ENCODE measurements around the gene KRTAP4-7. TPM values are rescaled to one million over a fixed set of nuclear protein-coding genes. Genes with fewer than 3 reads are reported as not detected.

Gene KRTAP4-7
- total and polyA plus RNA-seq, 2 of the 4 experiments (the other 2 are of a cell fraction): not detected

Other genes with a start within 250 kb of the KRTAP4-7 start
Only the 30 nearest of the 38 such genes appear.
- 0.28 and 0.36 TPM in 2 replicates for gene KRT23, start 146.5 kb upstream of the KRTAP4-7 start, total RNA-seq (2012; rRNA removed)
- gene KRT23, start 146.5 kb upstream of the KRTAP4-7 start, polyA plus RNA-seq (2012; rRNA removed): 0.32 and 0.39 TPM in 2 replicates
- not detected in 2 replicates for gene KRT39, start 117.2 kb upstream of the KRTAP4-7 start, total RNA-seq (2012; rRNA removed)
- gene KRT39, start 117.2 kb upstream of the KRTAP4-7 start, polyA plus RNA-seq (2012; rRNA removed): 0.15 TPM in 1 of 2 replicates, not detected in the other
- gene KRT40, start 99.8 kb upstream of the KRTAP4-7 start, total RNA-seq (2012; rRNA removed): not detected in 2 replicates
- not detected in 2 replicates for gene KRT40, start 99.8 kb upstream of the KRTAP4-7 start, polyA plus RNA-seq (2012; rRNA removed)
- not detected in 2 replicates for gene KRTAP3-3, start 90.0 kb upstream of the KRTAP4-7 start, total RNA-seq (2012; rRNA removed)
- not detected in 2 replicates for gene KRTAP3-3, start 90.0 kb upstream of the KRTAP4-7 start, polyA plus RNA-seq (2012; rRNA removed)
- gene KRTAP3-2, start 84.2 kb upstream of the KRTAP4-7 start, total RNA-seq (2012; rRNA removed): not detected in 2 replicates
- gene KRTAP3-2, start 84.2 kb upstream of the KRTAP4-7 start, polyA plus RNA-seq (2012; rRNA removed): not detected in 2 replicates
- gene KRTAP3-1, start 75.0 kb upstream of the KRTAP4-7 start, total RNA-seq (2012; rRNA removed): not detected in 2 replicates
- not detected in 2 replicates for gene KRTAP3-1, start 75.0 kb upstream of the KRTAP4-7 start, polyA plus RNA-seq (2012; rRNA removed)
- 33.1 and 34.8 TPM in 2 replicates for gene KRTAP1-5, start 56.9 kb upstream of the KRTAP4-7 start, total RNA-seq (2012; rRNA removed)
- 27.0 and 35.9 TPM in 2 replicates for gene KRTAP1-5, start 56.9 kb upstream of the KRTAP4-7 start, polyA plus RNA-seq (2012; rRNA removed)
- gene KRTAP1-4, start 54.0 kb upstream of the KRTAP4-7 start, total RNA-seq (2012; rRNA removed): not detected in 2 replicates
- not detected in 2 replicates for gene KRTAP1-4, start 54.0 kb upstream of the KRTAP4-7 start, polyA plus RNA-seq (2012; rRNA removed)
- gene KRTAP1-3, start 49.3 kb upstream of the KRTAP4-7 start, total RNA-seq (2012; rRNA removed): not detected in 2 replicates
- not detected in 2 replicates for gene KRTAP1-3, start 49.3 kb upstream of the KRTAP4-7 start, polyA plus RNA-seq (2012; rRNA removed)
- gene KRTAP1-1, start 42.7 kb upstream of the KRTAP4-7 start, total RNA-seq (2012; rRNA removed): 0.83 and 0.90 TPM in 2 replicates
- gene KRTAP1-1, start 42.7 kb upstream of the KRTAP4-7 start, polyA plus RNA-seq (2012; rRNA removed): 1.2 and 1.5 TPM in 2 replicates
- not detected in 2 replicates for gene KRTAP2-1, start 36.8 kb upstream of the KRTAP4-7 start, total RNA-seq (2012; rRNA removed)
- not detected in 2 replicates for gene KRTAP2-1, start 36.8 kb upstream of the KRTAP4-7 start, polyA plus RNA-seq (2012; rRNA removed)
- not detected in 2 replicates for gene KRTAP2-2, start 28.9 kb upstream of the KRTAP4-7 start, total RNA-seq (2012; rRNA removed)
- 0.17 TPM in 1 of 2 replicates, not detected in the other for gene KRTAP2-2, start 28.9 kb upstream of the KRTAP4-7 start, polyA plus RNA-seq (2012; rRNA removed)
- gene KRTAP2-3, start 24.0 kb upstream of the KRTAP4-7 start, total RNA-seq (2012; rRNA removed): 1.4 TPM in 2 replicates
- gene KRTAP2-3, start 24.0 kb upstream of the KRTAP4-7 start, polyA plus RNA-seq (2012; rRNA removed): 35.2 and 35.6 TPM in 2 replicates
- gene KRTAP2-4, start 18.3 kb upstream of the KRTAP4-7 start, total RNA-seq (2012; rRNA removed): not detected in 2 replicates
- not detected in 2 replicates for gene KRTAP2-4, start 18.3 kb upstream of the KRTAP4-7 start, polyA plus RNA-seq (2012; rRNA removed)
- gene KRTAP4-8, start 14.0 kb downstream of the KRTAP4-7 start, total RNA-seq (2012; rRNA removed): not detected in 2 replicates
- gene KRTAP4-8, start 14.0 kb downstream of the KRTAP4-7 start, polyA plus RNA-seq (2012; rRNA removed): not detected in 2 replicates
- gene KRTAP4-16, start 18.1 kb downstream of the KRTAP4-7 start, total RNA-seq (2012; rRNA removed): not detected in 2 replicates
- gene KRTAP4-16, start 18.1 kb downstream of the KRTAP4-7 start, polyA plus RNA-seq (2012; rRNA removed): not detected in 2 replicates
- gene KRTAP4-9, start 21.2 kb downstream of the KRTAP4-7 start, total RNA-seq (2012; rRNA removed): not detected in 2 replicates
- gene KRTAP4-9, start 21.2 kb downstream of the KRTAP4-7 start, polyA plus RNA-seq (2012; rRNA removed): 0.24 TPM in 2 replicates
- gene KRTAP4-11, start 34.2 kb downstream of the KRTAP4-7 start, total RNA-seq (2012; rRNA removed): not detected in 2 replicates
- gene KRTAP4-11, start 34.2 kb downstream of the KRTAP4-7 start, polyA plus RNA-seq (2012; rRNA removed): not detected in 2 replicates
- 0.18 TPM in 1 of 2 replicates, not detected in the other for gene KRTAP4-12, start 40.0 kb downstream of the KRTAP4-7 start, total RNA-seq (2012; rRNA removed)
- gene KRTAP4-12, start 40.0 kb downstream of the KRTAP4-7 start, polyA plus RNA-seq (2012; rRNA removed): 1.0 and 1.1 TPM in 2 replicates
- not detected in 2 replicates for gene KRTAP4-6, start 56.4 kb downstream of the KRTAP4-7 start, total RNA-seq (2012; rRNA removed)
- gene KRTAP4-6, start 56.4 kb downstream of the KRTAP4-7 start, polyA plus RNA-seq (2012; rRNA removed): not detected in 2 replicates
- not detected in 2 replicates for gene KRTAP4-5, start 65.7 kb downstream of the KRTAP4-7 start, total RNA-seq (2012; rRNA removed)
- not detected in 2 replicates for gene KRTAP4-5, start 65.7 kb downstream of the KRTAP4-7 start, polyA plus RNA-seq (2012; rRNA removed)
- gene KRTAP4-4, start 76.6 kb downstream of the KRTAP4-7 start, total RNA-seq (2012; rRNA removed): not detected in 2 replicates
- gene KRTAP4-4, start 76.6 kb downstream of the KRTAP4-7 start, polyA plus RNA-seq (2012; rRNA removed): not detected in 2 replicates
- not detected in 2 replicates for gene KRTAP4-3, start 84.1 kb downstream of the KRTAP4-7 start, total RNA-seq (2012; rRNA removed)
- not detected in 2 replicates for gene KRTAP4-3, start 84.1 kb downstream of the KRTAP4-7 start, polyA plus RNA-seq (2012; rRNA removed)
- gene KRTAP4-2, start 94.1 kb downstream of the KRTAP4-7 start, total RNA-seq (2012; rRNA removed): not detected in 2 replicates
- gene KRTAP4-2, start 94.1 kb downstream of the KRTAP4-7 start, polyA plus RNA-seq (2012; rRNA removed): not detected in 2 replicates
- not detected in 2 replicates for gene KRTAP4-1, start 100.8 kb downstream of the KRTAP4-7 start, total RNA-seq (2012; rRNA removed)
- gene KRTAP4-1, start 100.8 kb downstream of the KRTAP4-7 start, polyA plus RNA-seq (2012; rRNA removed): not detected in 2 replicates
- not detected in 2 replicates for gene KRTAP9-1, start 105.7 kb downstream of the KRTAP4-7 start, total RNA-seq (2012; rRNA removed)
- not detected in 2 replicates for gene KRTAP9-1, start 105.7 kb downstream of the KRTAP4-7 start, polyA plus RNA-seq (2012; rRNA removed)
- gene KRTAP9-2, start 142.5 kb downstream of the KRTAP4-7 start, total RNA-seq (2012; rRNA removed): not detected in 2 replicates
- gene KRTAP9-2, start 142.5 kb downstream of the KRTAP4-7 start, polyA plus RNA-seq (2012; rRNA removed): not detected in 2 replicates
- not detected in 2 replicates for gene KRTAP9-3, start 148.3 kb downstream of the KRTAP4-7 start, total RNA-seq (2012; rRNA removed)
- gene KRTAP9-3, start 148.3 kb downstream of the KRTAP4-7 start, polyA plus RNA-seq (2012; rRNA removed): not detected in 2 replicates
- gene KRTAP9-8, start 153.8 kb downstream of the KRTAP4-7 start, total RNA-seq (2012; rRNA removed): not detected in 2 replicates
- gene KRTAP9-8, start 153.8 kb downstream of the KRTAP4-7 start, polyA plus RNA-seq (2012; rRNA removed): not detected in 2 replicates
- not detected in 2 replicates for gene KRTAP9-4, start 165.5 kb downstream of the KRTAP4-7 start, total RNA-seq (2012; rRNA removed)
- gene KRTAP9-4, start 165.5 kb downstream of the KRTAP4-7 start, polyA plus RNA-seq (2012; rRNA removed): not detected in 2 replicates